G401 (cell line): ENCODE data around the gene ITIH5. TPM values are rescaled to one million over a fixed set of nuclear protein-coding genes. Genes with fewer than 3 reads are reported as not detected.

Experiments used
- DNase-seq: peaks from one replicate; pipeline ENCODE4 v3.0.0-alpha.2; 2015; ENCODE audit warnings: low spot score
- in situ Hi-C: cut with HindIII; loops from 2 replicates; pipeline ENCODE4 v1.10.0; 2016; ENCODE audit warnings: low sequenced_read_pairs, mixed read lengths
- total RNA-seq: library from RNA; depleted of rRNA; stranded (reverse); fragments of >200 nt; shearing (Covaris generic); gene quantifications from 2 replicates; pipeline ENCODE4 v1.2.3, GENCODE V29; 2014

The ITIH5 gene
- total RNA-seq, 1 experiment from 2014 or later, result 3.0 TPM

GRCh38 chr10:7647062-7647664 lies 19.6 kb downstream of the ITIH5 start:
- in situ Hi-C loops, result no loop called here
- no peak for DNase-seq

GRCh38 chr10:7642491-7643011 lies 24.2 kb downstream of the ITIH5 start:
- no peak for DNase-seq
- in situ Hi-C loops, result no loop called here

GRCh38 chr10:7635408-7636125 lies 31.2 kb downstream of the ITIH5 start:
- in situ Hi-C loops, result no loop called here
- no peak for DNase-seq

GRCh38 chr10:7634142-7634894 lies 32.4 kb downstream of the ITIH5 start:
- no peak for DNase-seq
- in situ Hi-C loops, result no loop called here

- in situ Hi-C loops, result no loop called here
- DNase-seq, result no peak
Observed at GRCh38 chr10:7626283-7626682, 40.5 kb downstream of the ITIH5 start.

GRCh38 chr10:7625836-7626235 lies 40.9 kb downstream of the ITIH5 start:
- in situ Hi-C loops, result no loop called here
- no peak for DNase-seq

GRCh38 chr10:7625009-7625408 lies 41.8 kb downstream of the ITIH5 start:
- no peak for DNase-seq
- in situ Hi-C loops, result no loop called here

GRCh38 chr10:7622969-7623368 lies 43.8 kb downstream of the ITIH5 start:
- DNase-seq, result no peak
- in situ Hi-C loops, result no loop called here

- in situ Hi-C loops, result no loop called here
- DNase-seq, result peak; percentile 3
Observed at GRCh38 chr10:7618461-7618860, 48.3 kb downstream of the ITIH5 start.

GRCh38 chr10:7611909-7612308 lies 54.9 kb downstream of the ITIH5 start:
- in situ Hi-C loops, result no loop called here
- no peak for DNase-seq

GRCh38 chr10:7610651-7611389 lies 55.9 kb downstream of the ITIH5 start:
- peak; percentile 60 for DNase-seq
- in situ Hi-C loops, result no loop called here

GRCh38 chr10:7610026-7610425 lies 56.7 kb downstream of the ITIH5 start:
- DNase-seq, result peak; percentile 27
- in situ Hi-C loops, result no loop called here

GRCh38 chr10:7609556-7609955 lies 57.2 kb downstream of the ITIH5 start:
- no peak for DNase-seq
- in situ Hi-C loops, result no loop called here

GRCh38 chr10:7608001-7608400 lies 58.8 kb downstream of the ITIH5 start:
- DNase-seq, result no peak
- in situ Hi-C loops, result no loop called here

- DNase-seq, result no peak
- in situ Hi-C loops, result no loop called here
Observed at GRCh38 chr10:7606951-7607404, 59.8 kb downstream of the ITIH5 start.

GRCh38 chr10:7605565-7606295 lies 61.0 kb downstream of the ITIH5 start:
- in situ Hi-C loops, result no loop called here
- no peak for DNase-seq

- no peak for DNase-seq
- in situ Hi-C loops, result no loop called here
Observed at GRCh38 chr10:7601023-7601656, 65.6 kb downstream of the ITIH5 start.

- in situ Hi-C loops, result no loop called here
- no peak for DNase-seq
Observed at GRCh38 chr10:7598771-7599170, 68.0 kb downstream of the ITIH5 start.
